Inflammatory macrophage treated with lipopolysaccharide for 4 hours (primary cell): ENCODE data around the gene SYNGR2.

Experiments
- DNase-seq: peaks from one replicate; pipeline ENCODE4 v3.0.0-alpha.2; 2020

SYNGR2 gene

DNA sequence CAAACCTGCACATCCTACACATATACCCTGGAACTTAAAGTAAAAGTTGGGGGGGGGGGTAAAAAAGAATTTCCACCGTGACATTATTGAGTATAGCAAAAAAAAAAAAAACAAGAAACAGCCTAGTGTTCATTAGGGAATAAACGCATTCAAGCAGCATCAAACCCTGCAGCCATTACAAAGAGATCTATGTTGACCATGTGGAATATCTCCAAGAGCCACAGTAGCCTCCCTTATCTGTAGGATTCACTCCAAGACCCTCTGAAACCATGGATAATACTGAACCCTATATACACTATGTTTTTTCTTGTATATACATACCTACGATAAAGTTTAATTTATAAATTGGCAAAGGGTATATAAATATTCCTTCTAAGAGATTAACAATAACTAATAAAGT is 40.1 kb downstream of the SYNGR2 start:
- DNase-seq = no peak

DNA sequence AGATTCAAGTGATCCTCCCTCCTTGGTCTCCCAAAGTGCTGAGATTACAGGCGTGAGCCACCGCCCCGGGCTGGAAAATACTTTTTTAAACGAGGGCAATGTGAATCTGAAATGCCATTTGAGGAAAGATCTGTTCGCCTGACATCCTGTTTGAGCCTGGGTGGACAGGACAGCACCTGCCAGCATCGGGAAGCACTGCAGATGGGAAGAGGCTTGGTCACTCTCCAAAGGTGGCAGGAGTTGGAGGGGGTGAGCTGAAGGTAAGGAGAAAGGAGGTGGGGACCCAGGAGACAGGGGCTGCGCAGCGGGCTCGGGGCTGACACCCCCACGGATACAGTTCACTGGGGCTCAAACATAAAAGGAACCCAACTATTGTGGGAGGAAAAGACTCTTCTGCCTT is 41.7 kb downstream of the SYNGR2 start:
- no peak for DNase-seq

DNA sequence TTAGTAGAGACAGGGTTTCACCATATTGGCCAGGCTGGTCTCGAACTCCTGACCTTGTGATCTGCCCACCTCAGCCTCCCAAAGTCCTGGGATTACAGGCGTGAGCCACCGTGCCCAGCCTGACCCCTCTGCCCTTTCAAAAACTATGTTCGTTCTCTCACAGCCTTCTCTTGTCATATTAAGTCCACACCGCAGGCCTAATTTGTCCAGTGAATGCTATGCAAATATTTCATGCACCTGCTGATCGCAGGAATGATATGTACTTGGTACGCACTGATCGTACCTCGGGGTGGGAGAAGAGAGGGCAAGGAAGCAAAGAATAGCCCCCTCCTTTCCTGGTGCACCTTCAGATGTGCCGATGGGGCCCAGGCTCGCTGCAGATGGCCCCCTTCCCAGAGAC is 42.7 kb downstream of the SYNGR2 start:
- DNase-seq = no peak

DNA sequence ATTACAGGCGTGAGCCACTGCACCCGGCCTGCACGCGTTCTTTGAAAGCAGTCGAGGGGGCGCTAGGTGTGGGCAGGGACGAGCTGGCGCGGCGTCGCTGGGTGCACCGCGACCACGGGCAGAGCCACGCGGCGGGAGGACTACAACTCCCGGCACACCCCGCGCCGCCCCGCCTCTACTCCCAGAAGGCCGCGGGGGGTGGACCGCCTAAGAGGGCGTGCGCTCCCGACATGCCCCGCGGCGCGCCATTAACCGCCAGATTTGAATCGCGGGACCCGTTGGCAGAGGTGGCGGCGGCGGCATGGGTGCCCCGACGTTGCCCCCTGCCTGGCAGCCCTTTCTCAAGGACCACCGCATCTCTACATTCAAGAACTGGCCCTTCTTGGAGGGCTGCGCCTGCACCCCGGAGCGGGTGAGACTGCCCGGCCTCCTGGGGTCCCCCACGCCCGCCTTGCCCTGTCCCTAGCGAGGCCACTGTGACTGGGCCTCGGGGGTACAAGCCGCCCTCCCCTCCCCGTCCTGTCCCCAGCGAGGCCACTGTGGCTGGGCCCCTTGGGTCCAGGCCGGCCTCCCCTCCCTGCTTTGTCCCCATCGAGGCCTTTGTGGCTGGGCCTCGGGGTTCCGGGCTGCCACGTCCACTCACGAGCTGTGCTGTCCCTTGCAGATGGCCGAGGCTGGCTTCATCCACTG is 45.8 kb downstream of the SYNGR2 start, which contains the start of gene BIRC5:
BIRC5 (plus strand) TSS at position 238 of the 690 bp plus-strand sequence; CDS start at position 302, 64 bp downstream.
- DNase-seq = peak; percentile 88

DNA sequence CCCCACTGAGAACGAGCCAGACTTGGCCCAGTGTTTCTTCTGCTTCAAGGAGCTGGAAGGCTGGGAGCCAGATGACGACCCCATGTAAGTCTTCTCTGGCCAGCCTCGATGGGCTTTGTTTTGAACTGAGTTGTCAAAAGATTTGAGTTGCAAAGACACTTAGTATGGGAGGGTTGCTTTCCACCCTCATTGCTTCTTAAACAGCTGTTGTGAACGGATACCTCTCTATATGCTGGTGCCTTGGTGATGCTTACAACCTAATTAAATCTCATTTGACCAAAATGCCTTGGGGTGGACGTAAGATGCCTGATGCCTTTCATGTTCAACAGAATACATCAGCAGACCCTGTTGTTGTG is 46.3 kb downstream of the SYNGR2 start:
- DNase-seq = no peak

DNA sequence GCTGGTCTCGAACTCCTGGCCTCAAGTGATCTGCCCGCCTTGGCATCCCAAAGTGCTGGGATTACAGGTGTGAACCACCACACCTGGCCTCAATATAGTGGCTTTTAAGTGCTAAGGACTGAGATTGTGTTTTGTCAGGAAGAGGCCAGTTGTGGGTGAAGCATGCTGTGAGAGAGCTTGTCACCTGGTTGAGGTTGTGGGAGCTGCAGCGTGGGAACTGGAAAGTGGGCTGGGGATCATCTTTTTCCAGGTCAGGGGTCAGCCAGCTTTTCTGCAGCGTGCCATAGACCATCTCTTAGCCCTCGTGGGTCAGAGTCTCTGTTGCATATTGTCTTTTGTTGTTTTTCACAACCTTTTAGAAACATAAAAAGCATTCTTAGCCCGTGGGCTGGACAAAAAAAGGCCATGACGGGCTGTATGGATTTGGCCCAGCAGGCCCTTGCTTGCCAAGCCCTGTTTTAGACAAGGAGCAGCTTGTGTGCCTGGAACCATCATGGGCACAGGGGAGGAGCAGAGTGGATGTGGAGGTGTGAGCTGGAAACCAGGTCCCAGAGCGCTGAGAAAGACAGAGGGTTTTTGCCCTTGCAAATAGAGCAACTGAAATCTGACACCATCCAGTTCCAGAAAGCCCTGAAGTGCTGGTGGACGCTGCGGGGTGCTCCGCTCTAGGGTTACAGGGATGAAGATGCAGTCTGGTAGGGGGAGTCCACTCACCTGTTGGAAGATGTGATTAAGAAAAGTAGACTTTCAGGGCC is 51.2 kb downstream of the SYNGR2 start:
- no peak for DNase-seq
